Measurements from ENCODE around the gene SUPT3H. TPM values are rescaled to one million over a fixed set of nuclear protein-coding genes. Genes with fewer than 3 reads are reported as not detected.
"Not testable (repeated sequence)": the region's sequence is repeated elsewhere in the genome, so short reads cannot be mapped to it uniquely, and the experiment has no call there.

SUPT3H gene
- total RNA-seq, 4 donors from 2014 or later, result 1.6 to 5.6 (median 3.8) TPM

- no peak overlapping the region for H3K4me3 ChIP-seq (ENCODE audit: low read depth, poor library complexity, severe bottlenecking)
- TF ChIP-seq POLR2A (IDR thresholded peaks at IDR 0.05) (no peak), CTCF (IDR thresholded peaks at IDR 0.05) (no peak)
- DNase-seq (ENCODE audit: low spot score in 2 of 2), result no peak
- intact Hi-C loops (cut with DNase I; ENCODE audit: low total_unique reads), result no loop called here
These were observed 485.2 kb downstream of the SUPT3H start for GRCh38 chr6:44892579-44892978.

- WGBS, 2 donors, result 80 to 83% methylated on average over 3 of the region's 3 CpGs
- DNase-seq (ENCODE audit: low spot score in 2 of 2); intact Hi-C loops (cut with DNase I; ENCODE audit: low total_unique reads); H3K4me3 ChIP-seq (ENCODE audit: low read depth, poor library complexity, severe bottlenecking): not testable (repeated sequence)
These were observed 498.7 kb downstream of the SUPT3H start for GRCh38 chr6:44879071-44879470.

- intact Hi-C loops (cut with DNase I; ENCODE audit: low total_unique reads); DNase-seq (ENCODE audit: low spot score in 2 of 2); H3K4me3 ChIP-seq (ENCODE audit: low read depth, poor library complexity, severe bottlenecking): not testable (repeated sequence)
These were observed 501.1 kb downstream of the SUPT3H start for GRCh38 chr6:44876638-44877037.

- WGBS, 2 donors, result 75 to 85% methylated on average over 5 of the region's 5 CpGs
- TF ChIP-seq POLR2A (IDR thresholded peaks at IDR 0.05) (no peak), CTCF (IDR thresholded peaks at IDR 0.05) (no peak)
- DNase-seq (ENCODE audit: low spot score in 2 of 2), result no peak
- intact Hi-C loops (cut with DNase I; ENCODE audit: low total_unique reads), result no loop called here
- H3K4me3 ChIP-seq (ENCODE audit: low read depth, poor library complexity, severe bottlenecking), result no peak overlapping the region
These were observed 508.3 kb downstream of the SUPT3H start for GRCh38 chr6:44869321-44869897.

- H3K4me3 ChIP-seq (ENCODE audit: low read depth, poor library complexity, severe bottlenecking), result no peak overlapping the region
- intact Hi-C loops (cut with DNase I; ENCODE audit: low total_unique reads), result no loop called here
- DNase-seq (ENCODE audit: low spot score in 2 of 2), result no peak
- TF ChIP-seq CTCF (IDR thresholded peaks at IDR 0.05), result no peak
- no peak for TF ChIP-seq POLR2A (IDR thresholded peaks at IDR 0.05)
These were observed 508.8 kb downstream of the SUPT3H start for GRCh38 chr6:44868910-44869309.

- no peak overlapping the region for H3K4me3 ChIP-seq (ENCODE audit: low read depth, poor library complexity, severe bottlenecking)
- DNase-seq (ENCODE audit: low spot score in 2 of 2), result no peak
- TF ChIP-seq POLR2A (IDR thresholded peaks at IDR 0.05) (no peak), CTCF (IDR thresholded peaks at IDR 0.05) (no peak)
- intact Hi-C loops (cut with DNase I; ENCODE audit: low total_unique reads), result no loop called here
- 90 to 93% methylated on average over 2 of the region's 2 CpGs for WGBS, 2 donors
These were observed 509.4 kb downstream of the SUPT3H start for GRCh38 chr6:44868335-44868668.

GRCh38 chr6:44867571-44868334 lies 510.0 kb downstream of the SUPT3H start:
- DNase-seq (ENCODE audit: low spot score in 2 of 2), result no peak
- 88 to 90% methylated on average over 7 of the region's 7 CpGs for WGBS, 2 donors
- intact Hi-C loops (cut with DNase I; ENCODE audit: low total_unique reads), result no loop called here
- TF ChIP-seq POLR2A (IDR thresholded peaks at IDR 0.05) (no peak), CTCF (IDR thresholded peaks at IDR 0.05) (no peak)
- H3K4me3 ChIP-seq (ENCODE audit: low read depth, poor library complexity, severe bottlenecking), result no peak overlapping the region

GRCh38 chr6:44865184-44865583 lies 512.5 kb downstream of the SUPT3H start:
- DNase-seq (ENCODE audit: low spot score in 2 of 2); intact Hi-C loops (cut with DNase I; ENCODE audit: low total_unique reads); H3K4me3 ChIP-seq (ENCODE audit: low read depth, poor library complexity, severe bottlenecking): not testable (repeated sequence)
- 80 to 90% methylated on average over 2 of the region's 2 CpGs for WGBS, 2 donors

Data from lower leg skin (tissue), 4 donors.